Measurements from ENCODE around the gene LIN7A. TPM values are rescaled to one million over a fixed set of nuclear protein-coding genes. Genes with fewer than 3 reads are reported as not detected.
A peak's percentile ranks its signal among the peaks of the same experiment; 100 is the strongest.

LIN7A gene
- 1.3 TPM for polyA plus RNA-seq (2013, experiment 1 of 2)
- 1.2 TPM for polyA plus RNA-seq (2013, experiment 2 of 2)

GRCh38 chr12:80937391-80938238 is at the start of gene LIN7A:
Gene LIN7A (minus strand): TSS chr12:80937934. CDS start chr12:80937722, 212 bp downstream.
- peak within 1 kb of the TSS; percentile 66 for H3K4me2 ChIP-seq (ENCODE audit: low read length, poor library complexity, severe bottlenecking)
- peak within 1 kb of the TSS; percentile 38 to 84 for H3K18ac ChIP-seq (ENCODE audit: low read depth in 1 of 2, low read length in 2 of 2)
- peak within 1 kb of the TSS; percentile 39 for H2BK120ac ChIP-seq (ENCODE audit: low read depth, low read length)
- under 1% methylated on average over 44 of the region's 47 CpGs for WGBS
- peak within 1 kb of the TSS; percentile 93 for H2BK5ac ChIP-seq (ENCODE audit: low read depth, low read length, poor library complexity, severe bottlenecking)
- H3K4me3 ChIP-seq (ENCODE audit: insufficient read depth in 1 of 2, low read depth in 1 of 2, low read length in 2 of 2), result peak within 1 kb of the TSS; percentile 91 to 95
- peak within 1 kb of the TSS; percentile 31 for H4K91ac ChIP-seq (ENCODE audit: low read length)
- peak within 1 kb of the TSS in 1 of 2 experiments; percentile 59 for H3K23ac ChIP-seq (ENCODE audit: low read length in 2 of 2)
- H4K8ac ChIP-seq (ENCODE audit: low read length), result peak within 1 kb of the TSS; percentile 47
- peak within 1 kb of the TSS; percentile 80 for H2AK5ac ChIP-seq (ENCODE audit: low read length, severe bottlenecking)
- peak; percentile 57 for DNase-seq
- H3K36me3 ChIP-seq (ENCODE audit: control insufficient read depth in 1 of 2, insufficient read depth in 2 of 2, low read depth in 1 of 2, low read length in 2 of 2), result no peaks in the 10 kb centered on the region
- H3K4ac ChIP-seq (ENCODE audit: low read depth in 1 of 2, low read length in 2 of 2), result no peak within 1 kb of the TSS
- H3K4me1 ChIP-seq (ENCODE audit: control insufficient read depth, insufficient read depth, low read depth, low read length), result peaks cover 2% of the 10 kb centered on the region
- H2BK15ac ChIP-seq (ENCODE audit: low read depth, poor library complexity, severe bottlenecking), result peak within 1 kb of the TSS; percentile 96
- peak within 1 kb of the TSS; percentile 85 for H3K27ac ChIP-seq (ENCODE audit: low read length, poor library complexity, severe bottlenecking)
- peak within 1 kb of the TSS in 1 of 2 experiments; percentile 72 for H2BK12ac ChIP-seq (ENCODE audit: low read length in 2 of 2)
- H2AFZ ChIP-seq (ENCODE audit: low read depth, low read length), result peak within 1 kb of the TSS; percentile 89
- H3K79me1 ChIP-seq (replicated peaks; ENCODE audit: low read length, poor library complexity, severe bottlenecking), result peaks cover 13% of the 10 kb centered on the region
- H3K9ac ChIP-seq (ENCODE audit: low read length), result peak within 1 kb of the TSS; percentile 77
- H3K9me3 ChIP-seq (ENCODE audit: control insufficient read depth, low read length), result no peaks in the 10 kb centered on the region
- H3K27me3 ChIP-seq (ENCODE audit: control insufficient read depth in 1 of 2, insufficient read depth in 1 of 2, low read length in 2 of 2), result no peaks in the 10 kb centered on the region
- peak within 1 kb of the TSS; percentile 45 to 92 for H3K14ac ChIP-seq (ENCODE audit: low read length in 2 of 2)

- no peak overlapping the region for H4K91ac ChIP-seq (ENCODE audit: low read length)
- H3K9ac ChIP-seq (ENCODE audit: low read length), result no peak overlapping the region
- H3K9me3 ChIP-seq (ENCODE audit: control insufficient read depth, low read length), result no peaks in the 10 kb centered on the region
- no peak overlapping the region for H3K14ac ChIP-seq (ENCODE audit: low read length in 2 of 2)
- H2BK120ac ChIP-seq (ENCODE audit: low read depth, low read length), result no peak overlapping the region
- no peak overlapping the region for H2BK5ac ChIP-seq (ENCODE audit: low read depth, low read length, poor library complexity, severe bottlenecking)
- H2AK5ac ChIP-seq (ENCODE audit: low read length, severe bottlenecking), result no peak overlapping the region
- H3K18ac ChIP-seq (ENCODE audit: low read depth in 1 of 2, low read length in 2 of 2), result no peak overlapping the region
- no peaks in the 10 kb centered on the region for H3K36me3 ChIP-seq (ENCODE audit: control insufficient read depth in 1 of 2, insufficient read depth in 2 of 2, low read depth in 1 of 2, low read length in 2 of 2)
- H2BK15ac ChIP-seq (ENCODE audit: low read depth, poor library complexity, severe bottlenecking), result no peak overlapping the region
- H4K8ac ChIP-seq (ENCODE audit: low read length), result no peak overlapping the region
- no peak for DNase-seq
- WGBS, result 88% methylated on average over 1 of the region's 1 CpG
- no peaks in the 10 kb centered on the region for H3K27me3 ChIP-seq (ENCODE audit: control insufficient read depth in 1 of 2, insufficient read depth in 1 of 2, low read length in 2 of 2)
- no peak overlapping the region for H3K4ac ChIP-seq (ENCODE audit: low read depth in 1 of 2, low read length in 2 of 2)
- peak overlapping the region; percentile 4 for H3K4me2 ChIP-seq (ENCODE audit: low read length, poor library complexity, severe bottlenecking)
- H3K79me1 ChIP-seq (replicated peaks; ENCODE audit: low read length, poor library complexity, severe bottlenecking), result no peaks in the 10 kb centered on the region
- H2BK12ac ChIP-seq (ENCODE audit: low read length in 2 of 2), result no peak overlapping the region
- no peak overlapping the region for H3K27ac ChIP-seq (ENCODE audit: low read length, poor library complexity, severe bottlenecking)
- H3K23ac ChIP-seq (ENCODE audit: low read length in 2 of 2), result no peak overlapping the region
- no peak overlapping the region for H3K4me3 ChIP-seq (ENCODE audit: insufficient read depth in 1 of 2, low read depth in 1 of 2, low read length in 2 of 2)
- H2AFZ ChIP-seq (ENCODE audit: low read depth, low read length), result no peak overlapping the region
- H3K4me1 ChIP-seq (ENCODE audit: control insufficient read depth, insufficient read depth, low read depth, low read length), result no peaks in the 10 kb centered on the region
These were observed 48.5 kb upstream of the LIN7A start for GRCh38 chr12:80986224-80986623.

- no peak overlapping the region for H2BK12ac ChIP-seq (ENCODE audit: low read length in 2 of 2)
- H3K23ac ChIP-seq (ENCODE audit: low read length in 2 of 2), result no peak overlapping the region
- no peak overlapping the region for H2AFZ ChIP-seq (ENCODE audit: low read depth, low read length)
- no peak overlapping the region for H2BK120ac ChIP-seq (ENCODE audit: low read depth, low read length)
- H3K4me3 ChIP-seq (ENCODE audit: insufficient read depth in 1 of 2, low read depth in 1 of 2, low read length in 2 of 2), result no peak overlapping the region
- H3K18ac ChIP-seq (ENCODE audit: low read depth in 1 of 2, low read length in 2 of 2), result no peak overlapping the region
- 96% methylated on average over 6 of the region's 6 CpGs for WGBS
- H2BK15ac ChIP-seq (ENCODE audit: low read depth, poor library complexity, severe bottlenecking), result no peak overlapping the region
- H3K4me2 ChIP-seq (ENCODE audit: low read length, poor library complexity, severe bottlenecking), result no peak overlapping the region
- no peak for DNase-seq
- H3K27ac ChIP-seq (ENCODE audit: low read length, poor library complexity, severe bottlenecking), result no peak overlapping the region
- no peaks in the 10 kb centered on the region for H3K9me3 ChIP-seq (ENCODE audit: control insufficient read depth, low read length)
- H3K9ac ChIP-seq (ENCODE audit: low read length), result no peak overlapping the region
- H4K91ac ChIP-seq (ENCODE audit: low read length), result no peak overlapping the region
- no peak overlapping the region for H3K14ac ChIP-seq (ENCODE audit: low read length in 2 of 2)
- H2BK5ac ChIP-seq (ENCODE audit: low read depth, low read length, poor library complexity, severe bottlenecking), result no peak overlapping the region
- no peak overlapping the region for H3K4ac ChIP-seq (ENCODE audit: low read depth in 1 of 2, low read length in 2 of 2)
- H3K4me1 ChIP-seq (ENCODE audit: control insufficient read depth, insufficient read depth, low read depth, low read length), result no peaks in the 10 kb centered on the region
- H4K8ac ChIP-seq (ENCODE audit: low read length), result no peak overlapping the region
- no peaks in the 10 kb centered on the region for H3K79me1 ChIP-seq (replicated peaks; ENCODE audit: low read length, poor library complexity, severe bottlenecking)
- no peaks in the 10 kb centered on the region for H3K36me3 ChIP-seq (ENCODE audit: control insufficient read depth in 1 of 2, insufficient read depth in 2 of 2, low read depth in 1 of 2, low read length in 2 of 2)
- H3K27me3 ChIP-seq (ENCODE audit: control insufficient read depth in 1 of 2, insufficient read depth in 1 of 2, low read length in 2 of 2), result no peaks in the 10 kb centered on the region
- no peak overlapping the region for H2AK5ac ChIP-seq (ENCODE audit: low read length, severe bottlenecking)
These were observed 42.1 kb upstream of the LIN7A start for GRCh38 chr12:80979816-80980215.

- H3K27me3 ChIP-seq (ENCODE audit: control insufficient read depth in 1 of 2, insufficient read depth in 1 of 2, low read length in 2 of 2), result no peaks in the 10 kb centered on the region
- no peak overlapping the region for H2BK120ac ChIP-seq (ENCODE audit: low read depth, low read length)
- no peak overlapping the region for H3K9ac ChIP-seq (ENCODE audit: low read length)
- H3K4me3 ChIP-seq (ENCODE audit: insufficient read depth in 1 of 2, low read depth in 1 of 2, low read length in 2 of 2), result no peak overlapping the region
- H4K91ac ChIP-seq (ENCODE audit: low read length), result no peak overlapping the region
- WGBS, result 20% methylated on average over 1 of the region's 3 CpGs
- no peaks in the 10 kb centered on the region for H3K36me3 ChIP-seq (ENCODE audit: control insufficient read depth in 1 of 2, insufficient read depth in 2 of 2, low read depth in 1 of 2, low read length in 2 of 2)
- no peak overlapping the region for H3K23ac ChIP-seq (ENCODE audit: low read length in 2 of 2)
- H2BK15ac ChIP-seq (ENCODE audit: low read depth, poor library complexity, severe bottlenecking), result no peak overlapping the region
- H3K18ac ChIP-seq (ENCODE audit: low read depth in 1 of 2, low read length in 2 of 2), result no peak overlapping the region
- H3K4me1 ChIP-seq (ENCODE audit: control insufficient read depth, insufficient read depth, low read depth, low read length), result no peaks in the 10 kb centered on the region
- no peak for DNase-seq
- no peak overlapping the region for H2BK12ac ChIP-seq (ENCODE audit: low read length in 2 of 2)
- no peak overlapping the region for H3K4me2 ChIP-seq (ENCODE audit: low read length, poor library complexity, severe bottlenecking)
- no peak overlapping the region for H3K4ac ChIP-seq (ENCODE audit: low read depth in 1 of 2, low read length in 2 of 2)
- H3K27ac ChIP-seq (ENCODE audit: low read length, poor library complexity, severe bottlenecking), result no peak overlapping the region
- no peak overlapping the region for H2AK5ac ChIP-seq (ENCODE audit: low read length, severe bottlenecking)
- H3K9me3 ChIP-seq (ENCODE audit: control insufficient read depth, low read length), result no peaks in the 10 kb centered on the region
- H4K8ac ChIP-seq (ENCODE audit: low read length), result no peak overlapping the region
- H2AFZ ChIP-seq (ENCODE audit: low read depth, low read length), result no peak overlapping the region
- H3K79me1 ChIP-seq (replicated peaks; ENCODE audit: low read length, poor library complexity, severe bottlenecking), result no peaks in the 10 kb centered on the region
- H3K14ac ChIP-seq (ENCODE audit: low read length in 2 of 2), result no peak overlapping the region
- H2BK5ac ChIP-seq (ENCODE audit: low read depth, low read length, poor library complexity, severe bottlenecking), result no peak overlapping the region
These were observed 41.5 kb upstream of the LIN7A start for GRCh38 chr12:80979251-80979650.

Data from mesenchymal stem cell (in vitro differentiated cells and primary cell).